Neural cell (in vitro differentiated cells): ENCODE results near the gene GNLY. TPM values are rescaled to one million over a fixed set of nuclear protein-coding genes. Genes with fewer than 3 reads are reported as not detected.

Experiments used
- H2AFZ ChIP-seq: fragments of 200-600, 300-800 bp; sonication (generic), shearing (Covaris generic); 2 replicates; pipeline ENCODE4 v1.6.0; 2014; ENCODE audit warnings: low read depth, mild to moderate bottlenecking, antibody characterized with exemption, low read length, moderate library complexity
- H3F3A ChIP-seq: fragments of 200-600 bp; shearing (Covaris generic); 2 replicates; pipeline ENCODE4 v1.6.1; 2016; ENCODE audit warnings: mild to moderate bottlenecking, moderate library complexity, mixed read lengths, antibody characterized with exemption, low read length; ENCODE audit not compliant: insufficient read depth, poor library complexity, severe bottlenecking
- H3K27ac ChIP-seq: fragments of 200-600, 300-800 bp; sonication (generic), shearing (Covaris generic); 2 replicates; pipeline ENCODE4 v1.5.1; 2014; ENCODE audit warnings: mild to moderate bottlenecking, low read length, moderate library complexity
- H3K27me3 ChIP-seq: fragments of 300-800, 200-600 bp; sonication (generic), shearing (Covaris generic); 2 replicates; pipeline ENCODE4 v1.6.0; 2014; ENCODE audit warnings: mild to moderate bottlenecking, low read depth, low read length, moderate library complexity; ENCODE audit not compliant: insufficient read depth
- H3K36me3 ChIP-seq: fragments of 300-800, 200-600 bp; sonication (generic), shearing (Covaris generic); 2 replicates; pipeline ENCODE4 v1.5.1; 2014; ENCODE audit warnings: mild to moderate bottlenecking, antibody characterized with exemption, low read length, moderate library complexity; ENCODE audit not compliant: insufficient read depth
- H3K4me2 ChIP-seq: fragments of 300-800, 200-600 bp; sonication (generic), shearing (Covaris generic); 2 replicates; pipeline ENCODE4 v1.6.0; 2014; ENCODE audit warnings: mild to moderate bottlenecking, low read length
- H3K4me3 ChIP-seq: fragments of 300-800, 200-600 bp; sonication (generic), shearing (Covaris generic); 2 replicates; pipeline ENCODE4 v1.5.1; 2014; ENCODE audit warnings: mild to moderate bottlenecking, low read length, moderate library complexity
- H3K79me2 ChIP-seq: fragments of 200-600 bp; shearing (Covaris generic); replicated peaks from 2 replicates; pipeline ENCODE4 v1.6.0; 2014; ENCODE audit warnings: mild to moderate bottlenecking, low read length, moderate library complexity; ENCODE audit not compliant: insufficient read depth
- H3K9ac ChIP-seq: fragments of 300-800, 200-600 bp; sonication (generic), shearing (Covaris generic); 2 replicates; pipeline ENCODE4 v1.6.1; 2016; ENCODE audit warnings: mild to moderate bottlenecking, low read length, mixed read lengths
- H3K9me2 ChIP-seq: fragments of 200-600 bp; shearing (Covaris generic); 2 replicates; pipeline ENCODE4 v1.6.1; 2016; ENCODE audit warnings: mild to moderate bottlenecking, low read length, mixed read lengths; ENCODE audit not compliant: insufficient read depth
- H3K9me3 ChIP-seq: fragments of 200-600, 300-800 bp; sonication (generic), shearing (Covaris generic); 2 replicates; pipeline ENCODE4 v1.6.1; 2016; ENCODE audit warnings: mild to moderate bottlenecking, mixed run types, low read length, moderate library complexity, mixed read lengths
- H4K20me1 ChIP-seq: fragments of 200-600 bp; shearing (Covaris generic); 2 replicates; pipeline ENCODE4 v1.6.1; 2016; ENCODE audit warnings: mild to moderate bottlenecking, mixed run types; ENCODE audit not compliant: insufficient read depth
- CTCF ChIP-seq: fragments of 450-650 bp; IDR thresholded peaks from 2 replicates; pipeline ENCODE4 v1.5.1; 2014; ENCODE audit warnings: antibody characterized with exemption, mild to moderate bottlenecking, moderate library complexity; ENCODE audit not compliant: poor library complexity, severe bottlenecking
- EP300 ChIP-seq: fragments of 450-650 bp; conservative IDR thresholded peaks from 2 replicates; pipeline ENCODE4 v1.6.1; 2014; ENCODE audit warnings: antibody characterized with exemption, mild to moderate bottlenecking, moderate library complexity; ENCODE audit not compliant: poor library complexity, severe bottlenecking
- EZH2 ChIP-seq: fragments of 200-600, 300-800 bp; shearing (Covaris generic), sonication (generic); IDR thresholded peaks from 2 replicates; pipeline ENCODE4 v1.6.1; 2014; ENCODE audit warnings: antibody characterized with exemption, low read length, borderline replicate concordance, mild to moderate bottlenecking; ENCODE audit not compliant: insufficient read depth, poor library complexity, severe bottlenecking
- MXI1 ChIP-seq: fragments of 450-650 bp; conservative IDR thresholded peaks from 2 replicates; pipeline ENCODE4 v1.6.1; 2014; ENCODE audit warnings: antibody characterized with exemption, mild to moderate bottlenecking; ENCODE audit not compliant: poor library complexity, severe bottlenecking
- POLR2AphosphoS5 ChIP-seq: IDR thresholded peaks from 2 replicates; pipeline ENCODE4 v1.6.1; 2012
- RAD21 ChIP-seq: fragments of 450-650 bp; conservative IDR thresholded peaks from 2 replicates; pipeline ENCODE4 v1.6.1; 2014; ENCODE audit warnings: antibody characterized with exemption, mild to moderate bottlenecking, moderate library complexity
- SMC3 ChIP-seq: fragments of 450-650 bp; conservative IDR thresholded peaks from 2 replicates; pipeline ENCODE4 v1.6.1; 2014; ENCODE audit warnings: antibody characterized with exemption, mild to moderate bottlenecking, moderate library complexity; ENCODE audit not compliant: poor library complexity
- TAF1 ChIP-seq: IDR thresholded peaks from 2 replicates; pipeline ENCODE4 v1.6.1; 2012; ENCODE audit warnings: low read depth
- polyA plus RNA-seq: library from polyadenylated mRNA; depleted of rRNA; stranded (reverse); fragments of >200 nt; gene quantifications from 2 replicates; pipeline ENCODE4 v1.2.3, GENCODE V29; 2014
- TF ChIP-seq, protein P1 (sequence below): IDR thresholded peaks from 2 replicates; pipeline ENCODE4 v1.6.1; 2012; ENCODE audit warnings: borderline replicate concordance

GNLY gene
- polyA plus RNA-seq, 1 donor from 2014 or later = not detected

DNA sequence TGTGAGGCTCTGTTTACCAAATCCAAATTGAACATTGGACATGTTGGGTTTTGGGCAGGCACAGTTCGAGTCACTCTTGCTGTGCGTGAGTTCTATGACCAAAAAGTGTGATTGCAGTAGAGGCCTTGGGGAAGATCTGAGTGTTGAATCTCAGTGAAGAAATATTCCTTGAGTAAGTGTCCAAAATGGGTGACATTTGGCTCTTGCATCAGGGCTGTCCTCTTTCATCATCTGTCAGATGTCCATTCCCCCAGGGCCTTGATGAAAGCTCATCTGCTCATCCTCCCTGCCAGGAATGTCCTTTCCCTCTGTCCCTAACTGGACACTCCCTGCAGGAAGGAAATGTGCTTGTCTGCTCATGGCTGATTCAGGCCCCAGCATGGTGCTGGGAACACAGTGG lies 19.7 kb upstream of the GNLY start:
- TF ChIP-seq RAD21 (no peak), TAF1 (no peak), EP300 (no peak), POLR2AphosphoS5 (no peak), EZH2 (no peak), MXI1 (no peak), SMC3 (no peak), CTCF (no peak)
- TF ChIP-seq, protein P1, sequence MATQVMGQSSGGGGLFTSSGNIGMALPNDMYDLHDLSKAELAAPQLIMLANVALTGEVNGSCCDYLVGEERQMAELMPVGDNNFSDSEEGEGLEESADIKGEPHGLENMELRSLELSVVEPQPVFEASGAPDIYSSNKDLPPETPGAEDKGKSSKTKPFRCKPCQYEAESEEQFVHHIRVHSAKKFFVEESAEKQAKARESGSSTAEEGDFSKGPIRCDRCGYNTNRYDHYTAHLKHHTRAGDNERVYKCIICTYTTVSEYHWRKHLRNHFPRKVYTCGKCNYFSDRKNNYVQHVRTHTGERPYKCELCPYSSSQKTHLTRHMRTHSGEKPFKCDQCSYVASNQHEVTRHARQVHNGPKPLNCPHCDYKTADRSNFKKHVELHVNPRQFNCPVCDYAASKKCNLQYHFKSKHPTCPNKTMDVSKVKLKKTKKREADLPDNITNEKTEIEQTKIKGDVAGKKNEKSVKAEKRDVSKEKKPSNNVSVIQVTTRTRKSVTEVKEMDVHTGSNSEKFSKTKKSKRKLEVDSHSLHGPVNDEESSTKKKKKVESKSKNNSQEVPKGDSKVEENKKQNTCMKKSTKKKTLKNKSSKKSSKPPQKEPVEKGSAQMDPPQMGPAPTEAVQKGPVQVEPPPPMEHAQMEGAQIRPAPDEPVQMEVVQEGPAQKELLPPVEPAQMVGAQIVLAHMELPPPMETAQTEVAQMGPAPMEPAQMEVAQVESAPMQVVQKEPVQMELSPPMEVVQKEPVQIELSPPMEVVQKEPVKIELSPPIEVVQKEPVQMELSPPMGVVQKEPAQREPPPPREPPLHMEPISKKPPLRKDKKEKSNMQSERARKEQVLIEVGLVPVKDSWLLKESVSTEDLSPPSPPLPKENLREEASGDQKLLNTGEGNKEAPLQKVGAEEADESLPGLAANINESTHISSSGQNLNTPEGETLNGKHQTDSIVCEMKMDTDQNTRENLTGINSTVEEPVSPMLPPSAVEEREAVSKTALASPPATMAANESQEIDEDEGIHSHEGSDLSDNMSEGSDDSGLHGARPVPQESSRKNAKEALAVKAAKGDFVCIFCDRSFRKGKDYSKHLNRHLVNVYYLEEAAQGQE = no peak
- H3K9me3 ChIP-seq = no peaks in the 10 kb centered on the region
- H2AFZ ChIP-seq = no peak overlapping the region
- no peak overlapping the region for H3K4me2 ChIP-seq
- no peaks in the 10 kb centered on the region for H4K20me1 ChIP-seq
- H3K27ac ChIP-seq = no peak overlapping the region
- no peaks in the 10 kb centered on the region for H3K36me3 ChIP-seq
- no peaks in the 10 kb centered on the region for H3K79me2 ChIP-seq
- no peaks in the 10 kb centered on the region for H3K9me2 ChIP-seq
- H3K27me3 ChIP-seq = no peaks in the 10 kb centered on the region
- no peak overlapping the region for H3K9ac ChIP-seq
- H3K4me3 ChIP-seq = no peak overlapping the region
- no peaks in the 10 kb centered on the region for H3F3A ChIP-seq

DNA sequence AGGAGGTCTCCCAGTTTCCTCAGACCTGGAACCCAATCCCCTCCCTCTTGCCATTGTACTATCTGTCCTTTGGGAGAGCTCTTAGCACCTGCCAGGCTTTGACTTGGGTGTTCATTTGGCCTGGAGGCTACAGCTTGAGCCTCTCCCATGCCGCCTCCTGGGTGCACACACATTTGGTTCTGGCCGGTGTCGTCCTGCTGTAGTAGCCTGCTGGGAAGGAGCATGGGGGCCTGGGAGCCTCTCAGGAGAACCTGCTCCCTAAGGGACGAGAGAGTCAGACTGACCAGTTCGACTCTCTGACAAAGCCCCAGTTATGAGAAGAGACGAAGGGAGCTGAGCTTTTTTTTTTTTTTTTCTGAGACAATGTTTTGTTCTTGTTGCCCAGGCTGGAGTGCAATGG lies 18.7 kb upstream of the GNLY start:
- Histone ChIP-seq H3K4me3 (no peak overlapping the region), H3K27ac (no peak overlapping the region), H3F3A (no peaks in the 10 kb centered on the region), H3K79me2 (no peaks in the 10 kb centered on the region), H3K4me2 (no peak overlapping the region), H4K20me1 (no peaks in the 10 kb centered on the region), H3K9me2 (no peaks in the 10 kb centered on the region), H3K36me3 (no peaks in the 10 kb centered on the region), H3K9me3 (no peaks in the 10 kb centered on the region), H3K9ac (no peak overlapping the region), H2AFZ (no peak overlapping the region), H3K27me3 (no peaks in the 10 kb centered on the region)
- TF ChIP-seq EP300 = no peak

DNA sequence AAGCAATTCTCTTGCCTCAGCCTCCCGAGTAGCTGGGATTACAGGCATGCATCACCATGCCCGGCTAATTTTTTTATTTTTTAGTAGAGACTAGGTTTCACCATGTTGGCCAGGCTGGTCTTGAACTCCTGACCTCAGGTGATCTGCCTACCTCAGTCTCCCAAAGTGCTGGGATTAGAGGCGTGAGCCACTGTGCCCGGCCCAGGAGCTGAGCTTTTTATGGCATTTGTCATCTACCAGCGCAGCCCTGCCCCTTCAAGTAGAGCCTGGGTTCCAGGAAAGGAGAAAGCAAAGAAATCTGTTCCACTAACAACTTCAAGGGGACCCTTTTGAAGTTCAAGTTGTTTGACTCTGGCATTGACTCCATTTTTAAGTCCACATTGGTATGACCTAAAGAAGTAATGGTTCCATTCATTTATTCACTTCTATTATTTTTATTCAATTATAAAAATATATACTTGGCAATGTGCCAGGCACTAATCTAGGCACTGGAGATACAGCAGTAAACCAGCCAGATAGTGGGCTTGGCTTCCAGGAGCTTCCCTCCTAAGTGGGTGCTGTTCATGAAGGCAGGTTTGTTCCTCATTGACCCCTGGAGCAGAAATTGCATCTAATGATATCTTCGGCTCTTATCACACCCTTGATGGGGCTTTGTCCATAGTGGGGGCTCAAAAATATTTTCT lies 18.2 kb upstream of the GNLY start:
- Histone ChIP-seq H3K36me3 (no peaks in the 10 kb centered on the region), H3K9me2 (no peaks in the 10 kb centered on the region), H3K79me2 (no peaks in the 10 kb centered on the region), H3K4me2 (no peak overlapping the region), H3K9ac (no peak overlapping the region), H3K27me3 (no peaks in the 10 kb centered on the region), H3F3A (no peaks in the 10 kb centered on the region), H3K4me3 (no peak overlapping the region), H4K20me1 (no peaks in the 10 kb centered on the region), H2AFZ (no peak overlapping the region), H3K27ac (no peak overlapping the region), H3K9me3 (no peaks in the 10 kb centered on the region)
- TF ChIP-seq MXI1 = no peak
- TF ChIP-seq EZH2 = no peak
- TF ChIP-seq EP300 = no peak
- no peak for TF ChIP-seq RAD21
- no peak for TF ChIP-seq CTCF
- TF ChIP-seq POLR2AphosphoS5 = no peak
